Inferior parietal cortex (tissue), 1 donor: ENCODE data around the gene CC2D1A.

Experiments
- DNase-seq: peaks from one replicate; pipeline ENCODE4 v3.0.0-alpha.2; 2016; ENCODE audit errors: extremely low spot score

The CC2D1A gene

DNA sequence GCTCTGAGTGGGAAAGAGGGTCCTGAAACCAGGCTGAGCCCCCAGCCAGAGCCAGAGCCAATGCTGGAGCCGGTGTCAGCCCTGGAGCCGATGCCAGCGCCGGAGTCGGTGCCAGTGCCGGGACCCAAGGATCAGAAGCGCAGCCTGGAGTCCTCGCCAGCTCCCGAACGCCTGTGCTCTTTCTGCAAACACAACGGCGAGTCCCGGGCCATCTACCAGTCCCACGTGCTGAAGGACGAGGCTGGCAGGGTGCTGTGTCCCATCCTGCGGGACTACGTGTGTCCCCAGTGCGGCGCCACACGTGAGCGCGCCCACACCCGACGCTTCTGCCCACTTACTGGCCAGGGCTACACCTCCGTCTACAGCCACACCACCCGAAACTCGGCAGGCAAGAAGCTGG is 28.7 kb upstream of the CC2D1A start:
- DNase-seq: no peak

DNA sequence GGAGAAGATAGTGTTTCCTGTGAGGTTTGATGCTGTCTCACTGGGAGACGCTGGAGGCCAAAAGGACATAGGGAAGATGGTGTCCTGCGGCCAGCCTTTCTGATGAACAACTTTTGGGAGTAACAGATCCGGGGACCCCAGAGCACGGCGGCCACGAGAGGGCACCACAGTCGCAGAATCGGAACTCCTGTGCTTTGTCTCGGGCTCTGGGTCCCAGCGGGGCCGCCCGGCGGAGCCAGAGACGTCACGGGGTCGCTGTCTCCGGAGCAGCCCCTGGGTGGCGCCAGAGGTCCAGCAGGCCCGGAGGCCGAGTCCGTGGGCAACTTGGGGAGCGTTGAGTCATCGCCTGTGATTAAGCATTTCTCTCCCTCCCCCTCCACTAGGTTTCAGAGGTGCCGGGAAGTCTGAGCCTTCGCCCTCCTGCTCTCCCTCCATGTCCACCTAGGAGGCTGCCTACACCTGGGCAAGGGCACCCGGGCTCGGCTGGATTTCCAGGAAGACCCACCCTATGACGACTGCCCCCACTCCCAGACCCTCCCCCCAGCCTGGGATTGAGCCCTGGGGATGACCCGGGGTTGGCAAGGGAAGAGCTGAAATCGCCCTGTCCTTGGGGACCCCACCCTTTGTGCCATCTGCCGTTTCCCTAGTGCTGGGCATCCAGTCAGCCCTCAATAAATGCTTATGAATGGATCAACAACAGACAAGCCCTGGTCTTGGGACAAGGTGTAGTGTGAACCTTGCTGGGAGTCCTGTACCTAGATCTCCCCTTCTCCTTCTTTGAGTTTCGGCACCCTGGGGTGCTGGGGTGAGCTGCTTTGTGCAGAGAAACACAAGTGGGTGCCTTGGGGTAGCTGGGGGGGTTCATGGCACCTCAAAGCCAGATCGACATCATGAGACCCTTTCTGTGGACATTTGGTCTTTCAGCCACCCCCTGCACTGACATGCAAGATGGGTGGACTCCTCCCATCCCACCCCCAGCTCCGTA is 25.6 kb upstream of the CC2D1A start:
- DNase-seq: peak; percentile 94

DNA sequence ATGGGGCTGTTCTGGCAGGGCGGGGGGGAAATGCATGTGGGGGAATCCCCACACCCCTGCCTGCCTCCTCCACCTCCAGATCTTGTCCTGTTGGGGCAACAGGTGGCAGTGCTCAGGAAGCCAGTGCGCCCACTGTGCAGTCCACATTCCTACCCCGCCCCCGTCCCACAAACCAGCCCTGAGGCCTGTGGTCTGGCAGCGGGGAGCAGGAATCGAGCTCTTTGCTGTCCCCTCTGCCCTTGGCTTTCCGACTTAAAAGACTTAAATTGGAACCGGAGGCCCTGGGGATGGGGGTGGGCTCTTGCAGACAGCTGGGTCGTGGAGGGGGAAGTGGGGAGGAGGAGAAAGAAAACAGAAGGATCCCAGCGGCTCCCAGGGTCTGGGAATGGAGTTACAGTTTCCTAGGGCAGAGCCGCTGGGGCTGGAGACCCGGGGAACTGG is 24.7 kb upstream of the CC2D1A start:
- DNase-seq: no peak

DNA sequence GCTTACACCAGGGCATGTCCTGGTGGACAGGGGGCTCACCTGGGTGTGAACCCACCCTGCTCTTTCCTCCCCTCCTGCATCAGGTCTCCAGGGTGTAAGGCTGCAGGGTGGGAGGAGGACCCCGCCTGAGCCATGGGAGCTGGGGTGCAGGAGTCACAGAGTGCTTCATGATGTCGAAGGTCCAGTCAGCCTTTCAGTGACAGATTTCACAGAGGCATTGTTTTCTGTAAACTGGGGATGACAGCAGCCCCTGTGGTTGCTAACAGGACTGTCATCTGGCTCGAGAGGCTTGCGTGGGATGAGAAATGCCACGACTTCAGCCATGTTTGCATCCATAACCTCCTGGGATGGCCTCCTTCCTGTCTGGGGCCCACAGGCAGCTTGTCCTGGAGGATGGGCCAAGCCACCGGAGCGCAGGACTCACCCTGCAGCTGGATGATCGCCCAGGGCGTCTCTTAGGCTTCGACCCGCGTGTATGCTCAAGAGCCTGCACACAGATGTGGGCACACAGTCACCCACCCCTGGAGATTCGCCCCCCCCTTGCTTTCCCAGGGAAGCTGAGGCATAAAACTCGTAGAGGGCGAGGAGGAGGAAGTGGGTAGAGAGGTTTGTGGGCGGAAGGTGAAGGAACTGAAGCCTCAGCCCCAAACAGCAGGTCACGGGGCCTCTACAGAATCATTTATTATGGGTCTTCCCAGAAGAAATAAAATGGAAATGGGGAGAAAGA is 24.1 kb upstream of the CC2D1A start:
- DNase-seq: no peak

DNA sequence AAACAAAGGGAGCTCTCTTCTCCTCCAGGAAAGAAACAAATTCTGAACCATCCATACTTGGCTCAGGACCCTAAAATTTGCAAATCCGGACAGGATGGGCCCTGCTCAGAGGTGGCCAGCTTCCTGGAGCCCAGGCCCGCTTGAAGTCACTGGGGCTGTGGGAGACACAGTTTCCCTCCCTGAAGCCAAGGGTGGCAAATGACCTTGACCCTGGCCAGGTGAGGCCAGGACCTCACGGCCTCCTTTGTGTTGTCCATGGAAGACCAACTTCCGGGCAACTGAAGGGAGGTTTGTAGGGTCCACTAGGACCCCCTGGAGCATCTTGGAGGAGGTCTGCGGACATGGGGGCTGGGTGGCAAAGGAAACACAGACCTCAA is 23.6 kb upstream of the CC2D1A start:
- DNase-seq: no peak

DNA sequence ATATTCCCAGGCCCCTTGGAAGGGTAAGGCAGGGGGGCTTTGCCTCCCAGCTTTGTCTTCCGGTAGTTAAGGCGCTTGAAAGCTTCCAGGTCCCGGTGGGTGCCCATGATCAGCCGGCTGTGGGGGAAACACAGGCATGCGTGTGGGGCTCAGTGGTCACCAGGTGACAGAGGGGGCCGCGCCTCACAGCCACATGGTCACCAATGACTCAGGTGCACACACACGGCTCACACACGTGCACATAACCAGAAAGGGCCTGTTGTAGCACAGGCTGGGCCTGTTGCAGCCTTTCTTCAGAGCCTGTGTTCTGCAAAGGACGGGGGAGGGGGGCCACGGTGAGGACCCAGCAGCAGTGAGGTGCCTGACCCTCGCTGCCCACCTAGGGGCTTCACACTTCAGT is 23.2 kb upstream of the CC2D1A start:
- no peak for DNase-seq

DNA sequence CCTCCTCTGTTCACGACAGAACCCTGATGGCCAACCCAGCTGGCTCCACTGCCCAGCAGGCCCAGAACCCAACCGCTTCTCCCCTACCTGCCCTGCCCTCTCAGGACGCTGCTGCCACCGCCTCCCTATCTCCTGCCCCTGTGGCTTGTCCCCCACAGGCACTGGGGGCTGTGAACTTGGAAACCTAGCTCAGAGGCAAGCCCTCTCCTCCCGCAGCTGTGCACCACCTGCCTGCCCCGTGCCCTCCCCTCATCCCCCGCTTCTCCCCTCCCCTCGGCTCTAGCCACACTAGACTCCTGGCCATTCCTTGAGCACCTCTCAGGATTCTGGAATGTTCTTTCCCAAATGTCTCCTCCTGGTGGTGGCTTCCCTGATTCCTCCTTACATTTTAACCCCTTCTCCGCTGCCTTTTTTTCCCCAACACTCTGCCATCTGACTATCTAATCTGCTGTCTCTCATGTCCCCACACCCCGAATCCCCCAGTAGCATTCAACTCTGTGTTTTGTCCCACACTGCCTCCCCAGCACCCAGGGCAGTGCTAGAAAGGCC is 22.4 kb upstream of the CC2D1A start:
- DNase-seq: no peak

DNA sequence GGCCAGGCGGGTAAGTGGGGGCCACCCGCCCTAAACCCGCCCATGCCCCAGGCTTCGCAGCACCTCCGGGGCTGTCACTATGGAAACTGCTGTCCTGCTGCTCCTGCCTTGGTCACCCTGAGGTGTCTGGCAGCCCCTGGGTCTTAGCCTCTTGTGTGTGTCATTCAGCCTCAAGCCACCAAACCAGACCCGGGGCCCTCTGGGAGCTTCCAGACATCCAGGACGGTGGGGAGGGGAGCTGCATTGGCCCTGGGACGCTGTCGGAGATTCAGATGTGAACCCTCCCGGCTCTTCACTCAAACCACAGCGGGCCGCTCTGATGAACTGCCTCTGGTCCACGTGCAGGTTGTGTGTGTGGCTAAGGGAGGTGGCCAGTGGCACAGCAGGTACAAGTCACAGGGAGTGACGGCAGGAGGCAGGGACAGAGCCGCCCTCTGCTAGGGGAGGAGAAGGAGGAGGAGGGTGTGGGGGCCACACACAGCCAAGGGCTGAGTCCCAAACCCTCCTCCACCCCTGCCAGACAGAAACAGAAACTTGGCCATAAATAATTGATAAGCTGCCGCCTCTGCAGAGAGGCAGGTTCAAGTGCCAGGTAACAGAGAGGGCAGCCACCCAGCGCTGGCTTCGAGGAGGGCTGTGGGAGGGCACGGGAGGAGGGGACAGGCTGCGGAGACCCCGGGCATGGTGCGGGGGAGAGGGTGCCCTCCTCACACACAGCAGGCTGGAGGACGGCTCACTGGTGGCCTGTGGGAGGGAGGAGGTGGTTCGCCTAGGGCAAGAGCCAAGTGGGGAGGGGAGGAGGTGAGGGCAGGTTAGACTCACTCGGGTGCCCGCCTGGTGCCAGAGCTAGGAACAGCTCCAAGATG is 21.0 kb upstream of the CC2D1A start:
- no peak for DNase-seq

DNA sequence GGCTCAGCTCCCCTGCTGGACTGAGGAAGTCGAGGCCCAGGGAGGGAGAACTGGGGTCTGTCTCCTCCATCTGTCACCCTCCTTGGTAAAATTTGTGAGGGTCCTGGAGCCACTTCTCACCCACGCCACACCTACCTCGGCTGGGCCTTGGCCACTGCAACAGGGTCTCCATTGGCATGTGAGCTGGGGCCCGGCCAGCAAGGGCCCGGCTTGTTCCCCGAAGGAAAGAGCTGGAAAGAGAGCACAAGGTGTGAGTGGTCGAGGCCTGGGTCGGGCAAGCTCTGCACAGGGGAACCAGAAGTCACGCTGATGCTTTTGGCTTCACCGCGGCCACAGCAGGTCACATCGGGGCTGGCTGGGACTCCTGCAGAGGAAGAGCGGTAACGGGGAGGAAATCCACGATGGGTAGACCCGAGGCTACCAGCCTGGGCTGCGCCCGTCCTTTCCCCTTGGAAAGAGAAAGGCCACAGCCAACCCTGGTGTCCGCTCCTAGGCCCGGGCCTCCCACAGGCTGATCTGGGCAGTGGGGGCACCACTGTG is 20.1 kb upstream of the CC2D1A start:
- no peak for DNase-seq

DNA sequence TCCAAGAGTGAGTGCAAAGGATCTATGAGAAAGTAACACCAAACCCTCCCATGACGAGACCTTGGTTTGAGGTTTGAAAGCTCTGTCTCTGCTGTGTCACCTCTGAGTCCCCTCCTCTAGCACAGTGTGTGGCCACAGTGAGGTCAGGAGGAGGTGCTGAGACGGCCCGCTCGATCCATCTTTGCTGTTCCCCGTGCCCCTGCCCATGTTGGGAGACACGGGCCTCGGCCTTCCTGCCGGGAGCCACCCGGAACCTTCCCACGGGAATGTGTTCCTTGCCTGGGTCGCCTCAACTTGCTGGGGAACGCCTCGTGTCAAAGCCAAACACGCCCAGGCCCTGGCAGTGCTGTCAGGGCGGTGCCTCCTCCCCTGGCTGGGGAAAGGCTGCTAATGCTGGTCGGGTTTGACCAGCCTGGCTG is 19.0 kb upstream of the CC2D1A start:
- DNase-seq: no peak

DNA sequence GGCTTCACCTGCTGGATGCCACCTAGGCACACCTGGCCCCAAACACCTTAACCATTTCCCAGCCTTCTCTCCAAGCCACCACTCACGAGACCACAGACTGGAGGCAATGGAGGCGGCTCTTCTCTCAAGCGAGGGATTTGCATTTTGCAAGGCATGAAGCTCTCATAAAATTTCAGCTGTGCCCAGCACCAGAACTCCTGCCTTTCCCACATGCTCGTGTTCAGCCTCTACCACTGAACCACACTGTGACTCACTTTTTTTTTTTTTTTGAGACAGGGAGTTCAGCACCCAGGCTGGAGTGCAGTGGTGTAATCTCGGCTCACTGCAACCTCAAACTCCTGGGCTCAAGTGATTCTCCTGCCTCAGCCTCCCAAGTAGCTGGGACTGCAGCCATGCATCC is 18.5 kb upstream of the CC2D1A start:
- no peak for DNase-seq

DNA sequence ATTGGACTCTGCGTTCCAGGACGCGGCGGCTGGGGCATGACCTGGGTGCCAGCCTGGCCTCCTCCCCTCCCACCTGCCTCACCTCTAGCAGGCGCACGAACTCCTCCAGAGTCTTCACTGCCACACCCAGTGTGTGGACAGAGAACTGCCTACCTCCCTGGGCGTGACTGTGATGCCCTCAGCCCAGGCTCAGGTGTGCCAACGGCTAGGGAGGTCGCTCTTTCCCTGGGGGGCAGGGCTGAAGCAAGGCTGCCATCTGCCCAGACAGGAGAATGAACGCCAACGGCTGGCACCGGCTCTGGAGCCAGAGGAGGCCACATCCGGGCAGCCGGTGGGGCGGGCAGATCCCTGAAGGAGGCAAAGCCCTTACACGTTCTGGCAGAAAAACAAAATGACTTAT is 17.7 kb upstream of the CC2D1A start:
- no peak for DNase-seq

DNA sequence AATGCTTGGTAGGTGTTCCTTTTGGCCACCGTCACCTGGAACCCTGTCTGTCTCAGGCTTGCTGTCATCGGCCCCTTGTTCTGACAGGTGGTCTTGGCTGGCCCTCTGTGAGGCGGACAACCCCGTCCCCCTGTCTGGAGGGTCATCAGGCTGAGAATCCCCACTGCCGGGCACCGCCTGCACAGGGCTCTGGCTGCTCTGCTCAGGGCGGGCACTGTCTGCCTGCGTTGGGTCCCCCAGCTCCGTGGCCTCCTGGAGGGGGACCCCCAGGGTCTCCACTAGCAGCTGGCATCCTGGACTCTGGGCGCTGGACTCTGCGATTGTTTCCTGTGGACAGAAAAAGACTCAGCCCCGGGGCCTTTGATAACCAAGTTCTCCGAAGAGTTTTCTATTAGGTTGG is 15.9 kb upstream of the CC2D1A start:
- no peak for DNase-seq

DNA sequence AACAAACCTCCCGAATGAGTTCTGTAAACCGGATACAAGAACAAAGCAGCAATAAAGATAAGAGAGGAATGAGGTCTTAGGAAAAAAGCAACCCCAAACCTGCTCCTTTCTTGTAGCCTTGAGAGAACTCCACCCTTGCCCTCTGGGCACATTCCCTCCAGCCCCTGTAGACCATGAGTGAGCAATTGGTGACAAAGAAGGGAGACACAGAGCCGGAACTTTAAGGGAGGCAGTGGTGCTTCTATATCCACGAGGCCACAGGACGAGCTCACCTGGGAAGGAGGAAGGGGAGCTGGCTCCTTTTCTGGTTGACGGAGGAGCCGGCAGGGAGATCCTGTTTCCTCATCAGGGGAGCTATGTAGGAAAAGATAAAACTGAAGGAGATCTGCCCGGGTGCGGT is 13.1 kb upstream of the CC2D1A start:
- DNase-seq: no peak

DNA sequence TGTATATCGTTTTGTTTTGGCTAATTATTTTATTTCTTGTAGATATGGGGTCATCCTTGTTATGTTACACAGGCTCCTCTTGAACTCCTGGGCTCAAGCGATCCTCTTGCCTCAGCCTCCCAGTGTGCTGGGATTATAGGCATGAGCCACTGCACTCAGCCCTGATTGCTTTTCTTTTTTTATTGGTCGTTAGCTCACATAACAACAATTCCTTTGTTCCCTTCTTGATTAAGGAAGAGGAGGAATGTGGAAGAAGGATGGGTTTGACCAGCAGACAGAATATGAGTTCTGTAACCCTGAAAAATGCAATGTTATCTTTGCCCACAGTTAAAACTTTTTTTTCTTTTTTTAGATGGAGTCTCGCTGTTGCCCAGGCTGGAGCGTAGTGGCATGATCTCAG is 11.4 kb upstream of the CC2D1A start:
- no peak for DNase-seq

DNA sequence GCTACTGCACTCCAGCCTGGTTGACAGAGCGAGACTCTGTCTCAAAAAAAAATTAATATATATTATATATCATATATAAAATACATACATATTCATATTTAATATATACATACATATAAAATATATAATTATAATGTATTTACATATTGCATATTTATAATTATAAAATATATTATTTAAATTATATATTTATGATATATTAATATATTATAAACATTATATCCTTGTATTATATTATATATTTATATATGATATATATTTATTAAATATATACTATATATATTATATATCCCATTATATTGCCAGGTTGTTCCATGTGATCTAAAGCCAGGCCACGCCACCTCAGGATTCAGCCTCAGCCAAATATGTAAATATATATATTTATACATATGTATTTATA is 9.8 kb upstream of the CC2D1A start:
- DNase-seq: no peak

DNA sequence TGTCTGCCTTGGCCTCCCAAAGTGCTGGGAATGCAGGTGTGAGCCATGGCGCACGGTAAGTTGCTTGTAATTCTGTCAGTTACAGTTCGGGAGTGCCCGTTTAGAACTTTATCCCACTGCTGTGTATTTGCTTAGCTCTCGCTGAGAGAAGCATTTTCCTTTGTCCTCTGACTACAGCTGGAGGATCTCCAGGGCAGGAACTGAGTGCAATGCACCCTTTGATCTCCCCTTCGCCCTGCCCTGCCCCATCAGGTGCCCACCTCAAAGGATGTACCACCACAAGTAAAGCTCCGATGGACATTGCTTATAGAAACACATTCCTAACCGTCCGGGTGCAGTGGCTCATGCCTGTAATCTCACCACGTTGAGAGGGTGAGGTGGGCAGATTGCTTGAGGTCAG is 6.6 kb upstream of the CC2D1A start:
- no peak for DNase-seq

DNA sequence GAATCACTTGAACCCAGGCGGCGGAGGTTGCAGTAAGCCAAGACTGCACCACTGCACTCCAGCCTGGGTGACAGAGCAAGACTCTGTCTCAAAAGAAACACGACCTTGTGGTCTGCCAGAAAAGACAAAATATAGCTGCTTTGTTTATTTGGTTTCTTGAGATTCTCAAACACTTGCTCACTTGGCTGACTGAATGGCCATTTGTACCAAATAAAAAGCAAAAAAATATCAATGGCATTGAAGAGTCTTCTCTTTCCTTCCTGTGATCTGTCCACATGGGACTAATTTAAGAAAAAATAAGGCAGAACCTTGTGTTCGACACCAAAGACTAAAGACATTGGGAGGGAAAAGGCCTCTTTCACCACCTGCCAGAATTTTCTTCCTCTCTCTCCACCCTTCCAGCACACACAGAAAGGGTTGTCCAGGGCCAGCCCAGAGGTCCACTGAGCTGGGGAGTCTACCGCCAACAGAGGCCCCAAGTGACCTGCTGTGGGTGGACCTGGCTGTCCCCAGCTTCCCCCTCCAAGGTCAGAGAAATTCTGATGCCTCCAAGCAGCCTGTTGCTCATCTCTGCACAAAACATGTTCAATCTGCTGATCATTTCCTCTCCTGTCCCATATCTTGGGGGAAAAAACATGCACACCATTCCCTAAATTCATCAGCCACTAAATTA is 6.0 kb upstream of the CC2D1A start:
- DNase-seq: no peak

DNA sequence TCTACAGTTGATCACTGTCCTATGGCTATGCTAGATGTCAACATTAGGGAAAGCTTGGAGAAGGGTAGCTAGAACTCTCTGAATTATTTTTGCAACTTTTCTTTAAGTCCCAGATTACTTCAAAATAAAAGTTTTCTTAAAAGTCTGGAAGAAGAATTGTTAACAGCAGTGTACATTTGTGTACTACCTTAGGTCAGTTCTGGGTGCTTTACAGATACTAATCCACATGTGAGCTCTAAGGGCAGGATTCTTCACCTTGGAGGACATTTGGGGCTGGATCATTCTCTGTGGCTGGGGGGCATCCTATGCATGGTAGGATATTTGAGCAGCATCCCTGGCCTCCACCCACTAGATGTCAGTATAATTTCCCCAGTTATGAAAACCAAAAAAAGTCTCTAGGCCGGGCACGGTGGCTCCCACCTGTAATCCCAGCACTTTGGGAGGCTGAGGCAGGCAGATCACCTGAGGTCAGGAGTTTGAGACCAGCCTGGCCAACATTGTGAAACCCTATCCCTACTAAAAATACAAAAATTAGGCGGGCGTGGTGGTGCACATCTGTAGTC is 2.9 kb upstream of the CC2D1A start:
- no peak for DNase-seq

DNA sequence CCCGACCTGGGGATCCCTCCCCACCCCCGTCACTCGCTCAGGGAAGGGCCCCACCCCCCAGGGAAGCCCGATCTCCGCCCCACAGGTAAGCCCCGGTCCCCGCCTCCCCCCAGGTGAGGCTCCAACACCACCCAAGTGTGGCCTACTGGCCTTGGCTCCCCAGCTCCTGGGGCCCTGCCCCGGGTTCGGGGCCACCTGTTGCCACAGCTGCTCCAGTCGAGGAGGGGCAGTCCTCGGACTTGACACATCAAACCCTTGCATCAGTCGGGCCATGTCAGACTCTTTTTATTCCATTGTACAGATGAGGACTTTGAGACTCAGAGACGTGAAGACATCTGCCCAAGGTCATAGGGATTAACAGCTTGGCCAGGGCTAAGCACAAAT is 512 bp downstream of the CC2D1A start:
- DNase-seq: no peak

DNA sequence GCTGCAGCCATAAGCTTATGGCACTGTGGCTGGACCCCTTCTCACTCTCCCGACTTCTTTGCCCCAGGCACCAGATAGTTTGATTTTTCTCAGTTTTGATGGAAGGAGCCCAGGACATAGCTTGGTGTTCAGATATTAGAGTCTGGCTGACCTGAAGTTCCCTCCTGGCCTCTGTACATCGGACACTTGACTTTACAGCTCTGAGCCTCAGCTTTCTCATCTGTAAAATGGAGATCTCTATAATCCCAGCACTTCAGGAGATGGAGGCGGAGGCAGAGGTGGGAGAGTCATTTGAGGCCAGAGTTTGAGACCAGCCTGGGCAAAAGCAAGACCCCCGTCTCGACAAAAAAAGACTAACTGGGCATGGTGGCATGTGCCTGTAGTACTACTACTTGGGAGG is 909 bp downstream of the CC2D1A start:
- no peak for DNase-seq
